Colonic mucosa (tissue), 4 donors: ENCODE measurements around the gene SYNE1. TPM values are rescaled to one million over a fixed set of nuclear protein-coding genes. Genes with fewer than 3 reads are reported as not detected.

Source experiments
- DNase-seq: peaks from one replicate; pipeline ENCODE4 v3.0.0-alpha.2; 2020
- H3K27ac ChIP-seq: fragments of 200-600 bp; one replicate; pipeline ENCODE4 v1.8.0; 2021
- H3K27me3 ChIP-seq: fragments of 200-600 bp; one replicate; pipeline ENCODE4 v1.8.0; 2021
- H3K36me3 ChIP-seq: fragments of 200-600 bp; one replicate; pipeline ENCODE4 v1.8.0; 2021
- H3K4me1 ChIP-seq: fragments of 200-600 bp; one replicate; pipeline ENCODE4 v1.8.0; 2021; ENCODE audit warnings: mild to moderate bottlenecking
- H3K4me3 ChIP-seq: fragments of 200-600 bp; one replicate; pipeline ENCODE4 v1.8.0; 2021
- H3K9ac ChIP-seq, 2 donors: one replicate each; pipeline ENCODE4 v1.7.0; 2013; ENCODE audit warnings: control low read depth in 2 of 2, low read depth in 2 of 2, low read length in 2 of 2
- H3K9me3 ChIP-seq: fragments of 200-600 bp; one replicate; pipeline ENCODE4 v1.8.0; 2021
- intact Hi-C: fragments of 100-400 bp; cut with DNase I; formaldehyde crosslinking; loops from one replicate; pipeline ENCODE4 v1.14.1; 2022
- total RNA-seq, 2 donors: library from RNA; stranded (reverse); fragmentation: NEBNext Ultra II Directional in 1 of 2; extraction: Animal tissue kit (Norgen Biotek cat#: 25700) in 1 of 2; gene quantifications; one replicate each; pipeline ENCODE4 v1.2.1, GENCODE V29; 2021
- TF ChIP-seq, protein P1 (sequence below): fragments of 200-600 bp; IDR thresholded peaks from one replicate; pipeline ENCODE4 v1.8.0; 2022; ENCODE audit warnings: antibody characterized with exemption, mild to moderate bottlenecking
- donor health status: healthy.
- donor health status: DM: no; HTN: no; CAD: no.
- donor health status: DM: no; HTN: no; CAD: no.

The SYNE1 gene
- total RNA-seq, 2 donors from 2014 or later, result 11.6 to 23.7 TPM

DNA sequence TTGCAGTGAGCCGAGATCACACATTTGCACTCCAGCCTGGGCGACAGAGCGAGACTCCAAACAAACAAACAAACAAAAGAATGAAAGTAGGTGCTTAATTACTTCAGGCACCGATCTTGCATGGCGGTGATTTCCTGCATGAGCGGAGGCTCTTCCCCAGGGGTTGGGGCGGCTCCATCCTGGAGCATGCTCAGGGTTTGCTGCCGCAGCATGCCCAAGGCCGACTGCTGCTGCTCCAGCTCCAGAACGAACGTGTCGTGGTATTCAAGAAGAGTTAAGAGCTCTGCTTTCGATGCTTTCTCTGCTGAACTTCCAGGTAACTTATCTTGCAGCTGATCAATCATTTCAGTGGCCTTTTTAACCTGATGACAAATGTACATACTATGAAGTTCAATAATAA is 313.8 kb downstream of the SYNE1 start:
- Histone ChIP-seq H3K4me1 (no peaks in the 10 kb centered on the region), H3K27me3 (no peaks in the 10 kb centered on the region), H3K9me3 (no peaks in the 10 kb centered on the region), H3K4me3 (no peak overlapping the region), H3K36me3 (no peaks in the 10 kb centered on the region), H3K9ac (no peak overlapping the region), H3K27ac (no peak overlapping the region)
- TF ChIP-seq, protein P1, sequence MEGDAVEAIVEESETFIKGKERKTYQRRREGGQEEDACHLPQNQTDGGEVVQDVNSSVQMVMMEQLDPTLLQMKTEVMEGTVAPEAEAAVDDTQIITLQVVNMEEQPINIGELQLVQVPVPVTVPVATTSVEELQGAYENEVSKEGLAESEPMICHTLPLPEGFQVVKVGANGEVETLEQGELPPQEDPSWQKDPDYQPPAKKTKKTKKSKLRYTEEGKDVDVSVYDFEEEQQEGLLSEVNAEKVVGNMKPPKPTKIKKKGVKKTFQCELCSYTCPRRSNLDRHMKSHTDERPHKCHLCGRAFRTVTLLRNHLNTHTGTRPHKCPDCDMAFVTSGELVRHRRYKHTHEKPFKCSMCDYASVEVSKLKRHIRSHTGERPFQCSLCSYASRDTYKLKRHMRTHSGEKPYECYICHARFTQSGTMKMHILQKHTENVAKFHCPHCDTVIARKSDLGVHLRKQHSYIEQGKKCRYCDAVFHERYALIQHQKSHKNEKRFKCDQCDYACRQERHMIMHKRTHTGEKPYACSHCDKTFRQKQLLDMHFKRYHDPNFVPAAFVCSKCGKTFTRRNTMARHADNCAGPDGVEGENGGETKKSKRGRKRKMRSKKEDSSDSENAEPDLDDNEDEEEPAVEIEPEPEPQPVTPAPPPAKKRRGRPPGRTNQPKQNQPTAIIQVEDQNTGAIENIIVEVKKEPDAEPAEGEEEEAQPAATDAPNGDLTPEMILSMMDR, result no peak
- intact Hi-C loops, result no loop called here
- DNase-seq, result no peak

DNA sequence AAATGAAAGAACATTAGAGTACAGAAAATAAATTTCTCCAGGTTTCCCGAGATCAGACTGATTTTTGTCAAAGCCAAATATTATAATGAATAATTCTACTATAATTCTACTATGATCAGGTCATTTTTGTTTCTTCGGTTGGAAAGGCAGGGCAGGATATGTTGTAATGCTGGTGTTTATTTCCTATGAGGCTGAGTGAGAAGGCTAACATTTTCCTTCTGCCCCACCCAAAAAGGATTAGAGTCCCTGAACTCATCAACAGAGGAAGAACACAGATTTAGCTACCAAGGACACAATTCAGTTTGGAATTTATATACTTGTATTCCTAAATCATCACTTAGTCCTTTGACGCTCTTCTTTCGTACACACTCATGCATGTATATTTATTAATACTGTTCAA is 318.9 kb downstream of the SYNE1 start:
- Histone ChIP-seq H3K9me3 (no peaks in the 10 kb centered on the region), H3K27me3 (no peaks in the 10 kb centered on the region), H3K36me3 (no peaks in the 10 kb centered on the region), H3K4me1 (no peaks in the 10 kb centered on the region), H3K27ac (no peak overlapping the region), H3K4me3 (no peak overlapping the region), H3K9ac (no peak overlapping the region)
- TF ChIP-seq, protein P1, result no peak
- DNase-seq, result no peak
- intact Hi-C loops, result no loop called here

DNA sequence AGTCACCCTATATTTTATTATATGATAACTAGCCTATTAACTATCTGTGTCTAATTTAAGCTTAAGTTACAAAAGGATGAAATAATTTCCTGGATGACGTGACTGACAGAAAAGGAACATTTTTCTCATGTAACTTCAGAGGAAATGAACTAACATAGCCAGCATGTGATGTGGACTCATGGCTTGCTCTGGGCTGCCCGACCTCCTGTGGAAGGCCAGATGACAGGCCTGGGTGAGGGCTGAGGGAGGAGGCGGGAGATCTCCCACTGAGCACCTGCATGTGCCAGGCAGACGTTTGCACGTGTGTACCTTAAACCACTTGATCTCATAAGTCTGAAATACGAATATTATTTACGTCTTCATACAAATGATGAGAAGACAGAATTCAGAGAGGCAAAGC is 321.1 kb downstream of the SYNE1 start:
- no peaks in the 10 kb centered on the region for H3K9me3 ChIP-seq
- TF ChIP-seq, protein P1, result no peak
- no peaks in the 10 kb centered on the region for H3K27me3 ChIP-seq
- no peak for DNase-seq
- no peak overlapping the region for H3K27ac ChIP-seq
- no peak overlapping the region for H3K4me3 ChIP-seq
- H3K36me3 ChIP-seq, result no peaks in the 10 kb centered on the region
- no peaks in the 10 kb centered on the region for H3K4me1 ChIP-seq
- no peak overlapping the region for H3K9ac ChIP-seq
- intact Hi-C loops, result no loop called here

DNA sequence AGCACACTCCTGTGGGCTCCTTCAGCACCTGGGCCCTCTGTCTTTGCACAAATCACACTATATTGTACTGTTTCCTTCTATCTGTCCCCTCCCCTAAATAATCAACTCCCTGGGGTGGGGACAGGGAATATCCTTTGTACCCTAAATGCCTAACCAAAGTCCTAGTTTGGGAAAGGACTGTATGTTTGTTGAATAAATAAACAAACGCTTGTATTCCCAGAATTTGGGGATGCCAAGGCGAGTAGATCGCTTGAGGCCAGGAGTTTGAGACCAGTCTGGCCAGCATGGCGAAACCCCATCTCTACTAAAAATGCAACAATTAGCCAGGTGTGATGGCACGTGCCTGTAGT is 322.7 kb downstream of the SYNE1 start:
- no peak overlapping the region for H3K4me3 ChIP-seq
- H3K9ac ChIP-seq, result no peak overlapping the region
- TF ChIP-seq, protein P1, result no peak
- no peaks in the 10 kb centered on the region for H3K27me3 ChIP-seq
- no peak for DNase-seq
- H3K4me1 ChIP-seq, result no peaks in the 10 kb centered on the region
- H3K36me3 ChIP-seq, result no peaks in the 10 kb centered on the region
- no peak overlapping the region for H3K27ac ChIP-seq
- H3K9me3 ChIP-seq, result no peaks in the 10 kb centered on the region
- intact Hi-C loops, result no loop called here

DNA sequence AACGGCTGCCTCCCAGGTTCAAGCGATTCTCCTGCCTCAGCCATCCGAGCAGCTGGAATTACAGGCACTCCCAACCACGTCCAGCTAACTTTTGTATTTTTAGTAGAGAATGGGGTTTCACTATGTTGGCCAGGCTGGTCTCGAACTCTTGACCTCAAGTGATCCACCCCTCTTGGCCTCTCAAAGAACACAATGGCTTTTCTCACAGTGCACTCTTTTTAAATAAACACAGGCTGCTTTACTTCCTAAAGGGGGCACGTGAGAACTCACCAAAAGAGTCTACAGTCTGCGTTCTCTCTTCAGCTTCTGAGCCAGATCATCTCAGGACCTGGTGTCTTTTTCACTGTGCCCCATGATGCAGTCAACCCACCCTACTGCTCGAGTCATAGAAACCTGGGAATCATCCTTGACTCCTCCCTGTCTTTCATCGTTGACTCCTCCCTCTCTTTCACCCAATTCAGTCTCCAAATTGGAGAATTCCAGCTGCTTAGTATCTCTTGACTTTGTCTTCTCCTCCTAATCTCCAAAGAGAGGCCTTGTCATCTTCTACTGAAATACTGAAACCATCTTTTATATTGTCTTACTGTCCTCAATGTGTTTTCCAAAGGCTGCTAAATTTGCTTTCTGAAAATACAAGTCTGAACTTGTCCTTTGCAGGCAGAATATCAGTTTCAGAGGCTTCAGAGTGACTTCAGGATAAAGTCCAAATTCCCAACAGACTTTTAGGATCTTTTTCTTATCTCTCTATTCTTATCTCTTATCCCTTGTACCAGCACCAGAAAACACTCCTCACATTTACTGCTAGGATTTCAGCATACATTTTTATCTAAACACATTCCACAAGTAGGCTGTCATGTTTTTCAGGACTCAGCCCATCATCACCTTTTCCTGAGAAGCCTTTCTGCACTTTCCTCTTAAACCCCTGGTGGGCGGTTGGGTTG is 323.4 kb downstream of the SYNE1 start:
- no peak for DNase-seq
- no peaks in the 10 kb centered on the region for H3K27me3 ChIP-seq
- H3K36me3 ChIP-seq, result no peaks in the 10 kb centered on the region
- intact Hi-C loops, result no loop called here
- no peaks in the 10 kb centered on the region for H3K9me3 ChIP-seq
- no peak overlapping the region for H3K4me3 ChIP-seq
- H3K27ac ChIP-seq, result no peak overlapping the region
- no peak overlapping the region for H3K9ac ChIP-seq
- TF ChIP-seq, protein P1, result no peak
- no peaks in the 10 kb centered on the region for H3K4me1 ChIP-seq
